ENCODE measurements around the gene CACNA1S. TPM values are rescaled to one million over a fixed set of nuclear protein-coding genes. Genes with fewer than 3 reads are reported as not detected.

The CACNA1S gene
- polyA plus RNA-seq, 5 donors: 0.08 to 2.2 (median 0.14) TPM

- no peak for DNase-seq
Observed at GRCh38 chr1:201013991-201014815, 98.0 kb downstream of the CACNA1S start.

GRCh38 chr1:201013031-201013485, 99.2 kb downstream of the CACNA1S start:
- DNase-seq: no peak

GRCh38 chr1:201011616-201012015, 100.6 kb downstream of the CACNA1S start:
- DNase-seq: no peak

GRCh38 chr1:201009962-201010645, 102.1 kb downstream of the CACNA1S start:
- no peak for DNase-seq

GRCh38 chr1:201008666-201009360, 103.4 kb downstream of the CACNA1S start:
- DNase-seq: no peak

- DNase-seq: no peak
Observed at GRCh38 chr1:201007481-201007880, 104.7 kb downstream of the CACNA1S start.

GRCh38 chr1:201006450-201006849, 105.8 kb downstream of the CACNA1S start:
- no peak for DNase-seq

GRCh38 chr1:201004732-201005131, 107.5 kb downstream of the CACNA1S start:
- no peak for DNase-seq

GRCh38 chr1:201004154-201004553, 108.1 kb downstream of the CACNA1S start:
- no peak for DNase-seq

- DNase-seq: no peak
Observed at GRCh38 chr1:201002510-201002909, 109.7 kb downstream of the CACNA1S start.

- DNase-seq: no peak
Observed at GRCh38 chr1:201001962-201002361, 110.3 kb downstream of the CACNA1S start.

GRCh38 chr1:201000391-201000790, 111.8 kb downstream of the CACNA1S start:
- DNase-seq: no peak

GRCh38 chr1:200999667-201000066, 112.6 kb downstream of the CACNA1S start:
- no peak for DNase-seq

- no peak for DNase-seq
Observed at GRCh38 chr1:200998323-200998722, 113.9 kb downstream of the CACNA1S start.

GRCh38 chr1:200992382-200993048, 119.7 kb downstream of the CACNA1S start:
- DNase-seq: no peak

GRCh38 chr1:200991097-200991614, 121.1 kb downstream of the CACNA1S start:
- DNase-seq: no peak

- no peak for DNase-seq
Observed at GRCh38 chr1:200990114-200990513, 122.1 kb downstream of the CACNA1S start.

Measured in right lung (tissue), 5 donors.